MM.1S (cell line): ENCODE measurements around the gene KLC4.

Source experiments
- DNase-seq: peaks from one replicate; pipeline ENCODE4 v3.0.0-alpha.2; 2015
- H2AFZ ChIP-seq: fragments of 300-600 bp; sonication (generic); 2 replicates; pipeline ENCODE4 v1.6.0; 2016; ENCODE audit warnings: antibody characterized with exemption, low read length
- H3F3A ChIP-seq: fragments of 300-600 bp; sonication (generic); 2 replicates; pipeline ENCODE4 v1.6.1; 2016; ENCODE audit warnings: mild to moderate bottlenecking, antibody characterized with exemption, low read length, moderate library complexity, mixed read lengths; ENCODE audit not compliant: insufficient read depth
- H3K27ac ChIP-seq: fragments of 300-600 bp; sonication (generic); 2 replicates; pipeline ENCODE4 v1.5.1; 2016; ENCODE audit warnings: mild to moderate bottlenecking, low read length
- H3K27me3 ChIP-seq: fragments of 300-600 bp; sonication (generic); replicated peaks from 2 replicates; pipeline ENCODE4 v1.6.0; 2016; ENCODE audit warnings: low read length; ENCODE audit not compliant: insufficient read depth
- H3K36me3 ChIP-seq: fragments of 300-600 bp; sonication (generic); replicated peaks from 2 replicates; pipeline ENCODE4 v1.6.1; 2016; ENCODE audit warnings: mild to moderate bottlenecking, low read length, mixed read lengths; ENCODE audit not compliant: insufficient read depth
- H3K4me1 ChIP-seq: fragments of 300-600 bp; sonication (generic); 2 replicates; pipeline ENCODE4 v1.6.1; 2016; ENCODE audit warnings: low read length, mixed read lengths
- H3K4me2 ChIP-seq: fragments of 300-600 bp; sonication (generic); 2 replicates; pipeline ENCODE4 v1.6.0; 2016; ENCODE audit warnings: low read depth, low read length
- H3K4me3 ChIP-seq: fragments of 300-600 bp; sonication (generic); 2 replicates; pipeline ENCODE4 v1.5.1; 2016; ENCODE audit warnings: low read length, mixed read lengths
- H3K79me2 ChIP-seq: fragments of 300-600 bp; sonication (generic); 2 replicates; pipeline ENCODE4 v1.6.1; 2016; ENCODE audit warnings: mixed run types, low read length, mixed read lengths
- H3K9ac ChIP-seq: fragments of 300-600 bp; sonication (generic); 2 replicates; pipeline ENCODE4 v1.6.1; 2016; ENCODE audit warnings: low read length, mixed read lengths
- H3K9me2 ChIP-seq: fragments of 300-600 bp; sonication (generic); replicated peaks from 2 replicates; pipeline ENCODE4 v1.6.1; 2016; ENCODE audit warnings: mild to moderate bottlenecking, low read length, mixed read lengths; ENCODE audit not compliant: insufficient read depth
- H3K9me3 ChIP-seq: fragments of 300-600 bp; sonication (generic); replicated peaks from 2 replicates; pipeline ENCODE4 v1.6.1; 2016; ENCODE audit warnings: mild to moderate bottlenecking, low read length, mixed read lengths; ENCODE audit not compliant: insufficient read depth
- H4K20me1 ChIP-seq: fragments of 300-600 bp; sonication (generic); 2 replicates; pipeline ENCODE4 v1.6.1; 2016; ENCODE audit warnings: mild to moderate bottlenecking, low read length, moderate library complexity, mixed read lengths; ENCODE audit not compliant: insufficient read depth
- CTCF ChIP-seq: fragments of 300-600 bp; sonication (generic); IDR thresholded peaks from 2 replicates; pipeline ENCODE4 v1.5.1; 2016; ENCODE audit warnings: antibody characterized with exemption, low read length, mixed read lengths
- EZH2 ChIP-seq: fragments of 300-600 bp; sonication (generic); optimal IDR thresholded peaks from 2 replicates; pipeline ENCODE3; 2017; ENCODE audit warnings: low read depth, mild to moderate bottlenecking, antibody characterized with exemption, low read length, mixed read lengths
- EZH2phosphoT487 ChIP-seq: fragments of 300-600 bp; sonication (generic); IDR thresholded peaks from 2 replicates; pipeline ENCODE4 v1.6.1; 2018; ENCODE audit warnings: antibody characterized with exemption, low read length

The KLC4 gene

GRCh38 chr6:43016176-43016942 is 43.1 kb upstream of the KLC4 start:
- no peaks in the 10 kb centered on the region for H3K9me3 ChIP-seq
- H3K27me3 ChIP-seq, result no peaks in the 10 kb centered on the region
- peaks cover 66% of the 10 kb centered on the region for H3K79me2 ChIP-seq
- peaks cover 16% of the 10 kb centered on the region; the same call in 1 of the 2 replicates for H3K4me1 ChIP-seq
- no peak overlapping the region for H3K9ac ChIP-seq
- DNase-seq, result no peak
- H3K4me2 ChIP-seq, result no peak overlapping the region
- H3K27ac ChIP-seq, result no peak overlapping the region
- no peaks in the 10 kb centered on the region for H3F3A ChIP-seq
- no peak overlapping the region for H2AFZ ChIP-seq
- no peaks in the 10 kb centered on the region for H3K9me2 ChIP-seq
- H4K20me1 ChIP-seq, result no peaks in the 10 kb centered on the region
- H3K36me3 ChIP-seq, result no peaks in the 10 kb centered on the region; the same call in 1 of the 2 replicates
- no peak overlapping the region for H3K4me3 ChIP-seq
- TF ChIP-seq EZH2phosphoT487, result no peak
- no peak for TF ChIP-seq CTCF
- TF ChIP-seq EZH2, result no peak

DNA sequence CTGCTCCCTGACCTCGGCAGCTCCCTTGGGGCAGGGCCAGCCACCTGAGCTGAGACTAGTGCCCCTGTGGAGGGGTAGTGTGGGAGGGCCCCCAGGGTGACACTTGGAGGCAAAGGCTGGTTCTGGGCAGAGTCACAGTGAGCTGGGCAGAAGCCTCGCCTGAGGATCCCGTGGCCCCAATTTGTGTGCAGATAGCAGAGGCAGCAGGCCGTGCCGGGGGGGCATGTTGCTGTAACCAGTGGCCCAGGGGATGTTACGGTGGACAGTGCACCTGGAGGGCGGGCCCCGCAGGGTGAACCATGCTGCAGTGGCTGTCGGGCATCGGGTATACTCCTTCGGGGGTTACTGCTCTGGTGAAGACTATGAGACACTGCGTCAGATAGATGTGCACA is 42.5 kb upstream of the KLC4 start:
- Histone ChIP-seq H3K27me3 (no peaks in the 10 kb centered on the region), H3K79me2 (peaks cover 66% of the 10 kb centered on the region), H3K36me3 (no peaks in the 10 kb centered on the region; the same call in 1 of the 2 replicates), H2AFZ (no peak overlapping the region), H3K9me3 (no peaks in the 10 kb centered on the region), H3K4me2 (no peak overlapping the region), H3K9me2 (no peaks in the 10 kb centered on the region), H3K9ac (no peak overlapping the region), H4K20me1 (no peaks in the 10 kb centered on the region), H3K27ac (no peak overlapping the region), H3K4me1 (peaks cover 16% of the 10 kb centered on the region; the same call in 1 of the 2 replicates), H3K4me3 (no peak overlapping the region), H3F3A (peaks cover 3% of the 10 kb centered on the region; the same call in 1 of the 2 replicates)
- no peak for DNase-seq
- TF ChIP-seq EZH2phosphoT487, result no peak
- no peak for TF ChIP-seq CTCF
- TF ChIP-seq EZH2, result no peak

DNA sequence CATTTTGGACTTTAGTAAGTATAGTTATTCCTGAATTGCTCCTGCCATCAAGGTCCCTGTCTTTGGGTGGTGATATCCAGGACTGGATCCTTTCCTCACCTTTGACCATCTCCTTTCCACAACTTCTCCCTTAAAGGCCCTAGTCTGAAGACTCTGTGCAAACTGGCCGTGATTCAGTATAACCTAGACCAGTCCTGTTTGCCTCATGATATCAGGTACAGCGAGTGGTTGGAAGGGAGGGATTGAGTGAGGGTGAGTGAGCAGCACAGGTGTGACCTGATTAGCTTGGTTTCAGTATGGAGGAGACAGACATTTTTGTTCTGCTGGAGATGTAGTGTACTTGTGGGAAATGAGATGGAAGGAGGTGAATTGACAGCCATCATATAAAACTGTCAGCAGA is 40.3 kb upstream of the KLC4 start:
- Histone ChIP-seq H3K27ac (no peak overlapping the region), H3K27me3 (no peaks in the 10 kb centered on the region), H3K4me1 (peaks cover 7% of the 10 kb centered on the region; the same call in 1 of the 2 replicates), H3K79me2 (peaks cover 69% of the 10 kb centered on the region), H2AFZ (no peak overlapping the region), H3K9me3 (no peaks in the 10 kb centered on the region), H3K9ac (no peak overlapping the region), H4K20me1 (no peaks in the 10 kb centered on the region), H3K9me2 (no peaks in the 10 kb centered on the region), H3K36me3 (no peaks in the 10 kb centered on the region; the same call in 1 of the 2 replicates), H3K4me2 (no peak overlapping the region), H3K4me3 (no peak overlapping the region), H3F3A (peaks cover 3% of the 10 kb centered on the region; the same call in 1 of the 2 replicates)
- DNase-seq, result no peak
- no peak for TF ChIP-seq EZH2
- TF ChIP-seq CTCF, result no peak
- no peak for TF ChIP-seq EZH2phosphoT487
